ENCODE data around the gene PKMYT1.

Gene PKMYT1
- long read RNA-seq, donor 1, partial matches to known transcripts = 0 of 3 reads
- long read RNA-seq, donor 1, other reads (novel, unspliced or antisense) = 0 of 3 reads
- long read RNA-seq, donor 2, partial matches to known transcripts = 0 of 3 reads
- long read RNA-seq, donor 2, other reads (novel, unspliced or antisense) = 0 of 3 reads
- long read RNA-seq, donor 3 = 0 reads
- long read RNA-seq, donor 4, partial matches to known transcripts = 0 of 3 reads
- long read RNA-seq, donor 4, other reads (novel, unspliced or antisense) = 0 of 3 reads
- long read RNA-seq, donor 5, transcript PKMYT1-201 (9 exons, 2,171 nt) = major isoform, 7 of 9 reads
- long read RNA-seq, donor 5, partial matches to known transcripts = 0 of 9 reads
- long read RNA-seq, donor 5, other reads (novel, unspliced or antisense) = 0 of 9 reads
- long read RNA-seq, donor 6, partial matches to known transcripts = 0 of 2 reads
- long read RNA-seq, donor 6, other reads (novel, unspliced or antisense) = 0 of 2 reads
- long read RNA-seq, donor 7 = 0 reads
- long read RNA-seq, donor 8, partial matches to known transcripts = 0 of 1 reads
- long read RNA-seq, donor 8, other reads (novel, unspliced or antisense) = 0 of 1 reads

- DNase-seq = peak; percentile 97
These were observed at the start of gene PKMYT1 for GRCh38 chr16:2980227-2981176. PKMYT1 (minus strand) TSS chr16:2980446; CDS start chr16:2979657, 789 bp downstream.

GRCh38 chr16:3029491-3030221, 49.4 kb upstream of the PKMYT1 start:
- peak; percentile 67 for DNase-seq

GRCh38 chr16:3028716-3029319, 48.6 kb upstream of the PKMYT1 start:
- no peak for DNase-seq

- peak; percentile 81 for DNase-seq
These were observed 47.9 kb upstream of the PKMYT1 start for GRCh38 chr16:3027983-3028715.

- DNase-seq = no peak
These were observed 47.2 kb upstream of the PKMYT1 start for GRCh38 chr16:3027489-3027795.

- no peak for DNase-seq
These were observed 46.6 kb upstream of the PKMYT1 start for GRCh38 chr16:3026609-3027488.

GRCh38 chr16:3026003-3026378, 45.7 kb upstream of the PKMYT1 start:
- no peak for DNase-seq

- no peak for DNase-seq
These were observed 45.1 kb upstream of the PKMYT1 start for GRCh38 chr16:3025032-3026002.

- peak; percentile 99 for DNase-seq
These were observed 43.6 kb upstream of the PKMYT1 start, which contains the start of the genes HCFC1R1 and THOC6 for GRCh38 chr16:3023669-3024478. HCFC1R1 (minus strand) TSS chr16:3023942; CDS start chr16:3023941, 1 bp downstream. THOC6 (plus strand) TSS chr16:3024035; CDS start chr16:3024327, 292 bp downstream.

- no peak for DNase-seq
These were observed 43.1 kb upstream of the PKMYT1 start for GRCh38 chr16:3023415-3023668.

- DNase-seq = peak; percentile 53
These were observed 42.6 kb upstream of the PKMYT1 start for GRCh38 chr16:3022684-3023414.

- peak; percentile 56 for DNase-seq
These were observed 42.0 kb upstream of the PKMYT1 start for GRCh38 chr16:3022208-3022683.

- DNase-seq = no peak
These were observed 41.4 kb upstream of the PKMYT1 start for GRCh38 chr16:3021449-3022207.

- DNase-seq = peak; percentile 82
These were observed 40.6 kb upstream of the PKMYT1 start for GRCh38 chr16:3020604-3021448.

- peak; percentile 85 for DNase-seq
These were observed 40.0 kb upstream of the PKMYT1 start, which contains the start of gene TNFRSF12A for GRCh38 chr16:3020247-3020603. TNFRSF12A (plus strand) TSS chr16:3020368; CDS start chr16:3020398, 30 bp downstream.

All from right kidney (tissue), 9 donors.